GM21825 (cell line): ENCODE results near the gene MAPK10.

ENCODE experiments used
- ATAC-seq: cut with Tn5 transposase; IDR thresholded peaks from one replicate; pipeline ENCODE4 v1.9.1; 2021; ENCODE audit warnings: mild to moderate bottlenecking, moderate library complexity; ENCODE audit not compliant: unreplicated experiment

Gene MAPK10

DNA sequence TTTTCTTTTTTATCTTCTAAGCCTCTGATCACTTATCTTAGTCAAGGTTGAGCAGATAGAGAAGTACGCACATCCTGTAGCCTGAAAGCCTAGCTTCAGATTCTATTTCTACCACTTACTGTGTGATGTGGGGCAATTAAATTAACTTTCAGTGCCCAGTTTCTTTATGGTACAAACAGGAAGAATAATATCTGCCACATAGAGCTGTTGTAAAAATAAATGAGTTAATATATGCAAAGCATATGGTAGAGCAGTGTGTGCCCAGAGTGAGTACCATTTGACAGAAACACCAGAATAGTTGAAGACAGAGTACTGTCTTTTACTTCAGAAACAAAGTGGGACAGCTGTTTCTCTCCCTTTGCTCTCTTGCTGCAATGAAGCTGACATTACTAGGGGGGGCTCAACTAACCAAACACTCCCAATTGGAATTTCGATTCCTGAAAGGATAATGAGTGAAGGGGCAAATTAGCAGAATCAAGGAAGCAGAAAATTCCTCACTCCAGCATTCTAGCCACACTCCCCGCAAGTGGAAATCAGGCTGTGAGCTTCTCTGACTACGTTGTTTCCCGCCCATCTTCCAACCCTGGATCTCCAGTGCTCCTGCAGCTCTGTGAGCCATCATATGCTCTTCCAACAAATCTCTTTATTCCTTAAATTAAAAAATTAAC is 80.4 kb downstream of the MAPK10 start:
- ATAC-seq = no peak

DNA sequence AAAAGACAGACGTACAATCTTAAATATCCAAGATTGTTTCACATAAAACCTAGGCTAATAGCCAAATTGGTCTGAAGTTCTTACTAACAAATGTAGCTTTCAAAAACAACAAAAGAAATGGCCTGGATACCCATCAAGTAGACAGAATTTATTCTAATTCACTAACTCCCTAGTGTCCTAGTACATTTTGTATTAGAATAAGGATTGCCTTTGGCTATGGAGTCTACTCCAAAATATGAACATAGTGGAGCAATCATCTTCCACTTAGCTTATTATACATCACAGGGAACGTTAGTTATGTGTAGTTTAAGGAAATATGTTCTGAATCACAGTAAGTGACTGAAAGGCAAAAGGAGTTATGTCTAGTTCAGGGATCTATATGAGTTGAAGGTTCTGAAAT is 81.7 kb downstream of the MAPK10 start:
- ATAC-seq = no peak

- no peak for ATAC-seq
These were observed 85.2 kb downstream of the MAPK10 start for GRCh38 chr4:86274642-86275041.

GRCh38 chr4:86272669-86273068 is 87.2 kb downstream of the MAPK10 start:
- no peak for ATAC-seq

DNA sequence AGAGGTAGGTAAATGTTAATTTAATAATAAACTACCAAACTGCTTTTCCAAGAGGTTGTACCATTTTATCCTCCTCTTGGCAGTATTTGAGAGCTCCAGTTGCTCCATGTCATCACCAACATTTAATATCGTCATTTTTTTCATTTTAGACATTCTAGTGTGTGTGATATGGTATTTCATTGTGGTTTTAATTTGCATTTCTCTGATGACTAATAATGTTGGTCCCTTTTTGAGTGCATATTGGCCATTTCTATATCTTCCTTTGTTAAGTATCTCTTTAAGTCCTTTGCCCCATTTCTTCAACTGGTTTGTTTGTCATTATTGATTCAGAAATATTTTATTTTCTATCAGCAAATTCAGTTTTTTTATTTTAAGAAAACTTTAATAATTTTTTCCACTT is 88.8 kb downstream of the MAPK10 start:
- no peak for ATAC-seq

- ATAC-seq = no peak
These were observed 90.5 kb downstream of the MAPK10 start for GRCh38 chr4:86269354-86269753.

DNA sequence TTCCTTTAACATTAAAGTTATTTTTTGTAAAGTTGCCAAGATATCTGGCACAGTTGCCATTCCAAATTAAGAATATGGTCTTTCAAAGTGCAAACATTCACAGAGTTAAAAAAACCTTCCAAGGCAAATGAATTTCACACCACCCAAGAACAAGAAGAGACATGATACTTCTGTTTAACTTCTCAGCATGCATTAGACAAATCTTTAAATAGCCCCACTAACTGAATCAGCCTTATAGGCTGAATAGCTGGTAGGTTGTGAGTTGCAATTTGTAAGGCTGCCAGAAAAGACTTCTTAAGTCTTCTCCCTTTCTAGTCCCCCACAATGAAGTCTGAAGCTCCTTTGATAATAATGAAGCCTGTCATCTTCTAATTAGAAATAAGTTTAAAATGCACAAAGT is 95.6 kb downstream of the MAPK10 start:
- no peak for ATAC-seq

DNA sequence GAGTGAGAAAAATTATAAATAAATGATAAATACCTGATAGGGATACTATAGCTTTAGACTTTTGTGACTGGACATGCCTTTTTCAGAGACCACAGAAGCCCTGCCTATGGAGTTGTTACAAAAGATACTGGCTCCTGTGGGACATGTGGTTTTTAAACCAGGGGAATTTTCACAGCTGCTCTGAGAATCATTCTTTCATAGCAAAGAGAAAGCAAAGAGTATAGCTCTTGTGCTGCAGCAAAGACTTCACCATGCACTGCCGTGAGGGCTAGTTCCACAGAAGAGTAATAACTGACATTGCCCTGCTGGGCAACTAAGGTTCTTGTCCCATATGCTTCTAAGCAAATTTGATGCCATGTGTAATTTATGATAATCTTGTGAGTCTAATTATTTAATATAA is 98.2 kb downstream of the MAPK10 start:
- ATAC-seq = no peak

DNA sequence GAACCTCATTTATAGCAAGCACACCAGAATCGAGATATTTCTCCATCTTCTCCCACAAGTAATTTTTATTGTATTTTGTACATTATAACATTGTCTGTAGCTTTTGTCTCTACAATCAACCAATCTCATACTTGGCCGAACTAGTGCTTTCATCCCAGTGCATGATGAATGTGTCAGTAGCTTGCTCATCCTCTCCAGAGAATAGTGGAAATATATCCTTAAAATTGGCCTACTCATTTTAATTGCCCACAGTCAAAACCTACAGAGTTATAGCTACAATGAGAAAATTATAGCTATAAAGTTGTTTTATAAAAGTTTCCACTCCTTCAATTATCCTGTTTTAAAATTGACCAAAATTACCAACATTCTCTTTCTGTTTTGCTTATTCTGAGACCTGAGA is 103.8 kb downstream of the MAPK10 start:
- ATAC-seq = no peak

DNA sequence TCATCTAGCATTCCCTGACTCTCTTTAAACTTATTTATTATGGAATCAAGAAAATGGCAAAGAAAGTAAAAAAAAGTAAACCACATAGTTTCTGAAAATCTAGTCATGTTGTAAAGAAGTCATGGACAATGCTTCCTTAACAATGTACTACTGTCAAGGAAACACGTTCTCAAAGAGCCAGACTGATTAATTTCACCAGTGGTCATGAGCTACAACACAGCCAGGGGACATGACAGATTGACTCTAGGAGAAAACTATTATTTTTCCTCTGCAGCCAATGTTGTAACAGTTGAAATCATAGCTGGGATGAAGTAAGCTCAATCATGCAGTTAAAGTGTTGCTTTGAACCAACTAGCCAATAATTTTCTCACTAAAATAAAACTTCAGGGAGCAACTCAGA is 109.2 kb downstream of the MAPK10 start:
- no peak for ATAC-seq

GRCh38 chr4:86250006-86250405 is 109.8 kb downstream of the MAPK10 start:
- ATAC-seq = no peak

- no peak for ATAC-seq
These were observed 110.8 kb downstream of the MAPK10 start for GRCh38 chr4:86249074-86249473.

DNA sequence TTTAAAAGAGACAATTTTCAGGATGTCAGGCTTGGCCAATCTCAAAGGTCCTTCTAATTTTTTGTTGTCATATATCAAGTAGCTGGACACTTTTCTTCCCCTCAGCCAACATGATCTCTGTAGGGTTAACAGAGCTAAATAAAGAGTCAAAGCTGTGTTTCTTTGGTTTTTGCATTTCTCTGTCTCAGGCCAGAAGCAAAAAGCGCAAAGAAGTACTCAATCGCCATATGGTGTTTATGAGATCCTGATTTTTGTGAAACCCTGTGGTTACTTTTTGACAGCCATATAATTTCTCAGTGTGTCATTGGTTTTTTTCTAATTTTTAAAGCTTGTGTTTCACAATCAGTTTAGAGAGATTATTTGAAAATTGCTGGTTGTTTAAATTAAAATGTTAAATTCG is 111.9 kb downstream of the MAPK10 start:
- no peak for ATAC-seq

GRCh38 chr4:86247320-86247719 is 112.5 kb downstream of the MAPK10 start:
- no peak for ATAC-seq

DNA sequence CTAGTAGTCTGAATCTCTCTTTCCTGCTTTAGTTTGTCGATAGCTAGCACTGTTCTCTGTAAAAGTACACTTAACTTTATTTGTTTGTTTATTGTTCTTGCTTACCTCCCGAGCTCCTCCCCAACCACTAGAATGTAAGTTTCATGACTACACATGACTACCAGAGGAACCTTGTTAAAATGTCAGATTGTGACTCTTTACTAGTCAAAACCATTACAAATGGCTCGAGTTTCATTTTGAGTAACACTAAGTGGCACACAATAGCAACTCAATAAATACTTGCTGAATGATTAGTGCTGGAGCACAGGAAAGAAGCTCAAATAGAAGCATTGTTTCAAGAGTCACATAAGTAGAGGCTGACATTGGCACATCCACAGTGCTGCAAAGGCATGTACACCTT is 116.1 kb downstream of the MAPK10 start:
- ATAC-seq = no peak

GRCh38 chr4:86242677-86243076 is 117.2 kb downstream of the MAPK10 start:
- ATAC-seq = no peak

- ATAC-seq = no peak
These were observed 124.3 kb downstream of the MAPK10 start for GRCh38 chr4:86235549-86235948.

DNA sequence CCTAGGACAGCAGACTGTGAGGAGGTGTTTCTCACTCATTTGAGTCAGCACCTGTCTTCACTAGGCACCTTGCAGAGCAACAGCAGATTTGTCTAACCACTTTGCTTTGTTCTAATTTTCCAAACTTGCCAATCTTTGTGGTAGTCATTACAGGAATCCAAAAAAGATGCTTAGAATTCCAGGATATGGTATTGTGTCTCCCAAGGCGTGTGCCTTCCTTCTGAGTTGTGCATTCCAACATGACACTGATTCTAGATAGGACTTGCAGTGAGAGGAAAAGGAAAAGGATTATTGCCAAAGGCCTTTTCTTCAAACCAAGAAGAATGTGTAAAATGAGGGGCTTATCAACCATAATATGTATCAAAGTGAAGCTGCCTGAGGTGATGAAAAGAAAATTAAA is 126.2 kb downstream of the MAPK10 start:
- no peak for ATAC-seq

DNA sequence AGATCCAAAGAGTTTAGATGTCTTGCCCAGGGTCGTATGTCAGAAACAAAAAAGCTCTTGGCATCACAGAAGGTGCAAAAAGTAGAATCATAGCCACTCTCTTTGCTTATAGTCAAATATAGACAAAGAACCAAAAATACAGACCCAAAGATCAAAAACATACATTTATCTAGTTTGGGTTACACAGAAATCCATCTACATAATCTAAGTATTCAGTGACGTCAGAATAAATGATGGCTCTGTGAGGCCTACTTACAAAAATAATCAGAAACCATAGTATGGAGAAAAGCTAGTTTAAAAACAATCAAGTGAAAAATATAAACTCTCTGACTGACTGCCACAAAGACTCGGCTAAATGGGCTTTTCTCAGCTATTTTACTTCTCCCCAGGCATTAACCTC is 126.8 kb downstream of the MAPK10 start:
- no peak for ATAC-seq

GRCh38 chr4:86223472-86223871 is 136.4 kb downstream of the MAPK10 start:
- ATAC-seq = no peak

DNA sequence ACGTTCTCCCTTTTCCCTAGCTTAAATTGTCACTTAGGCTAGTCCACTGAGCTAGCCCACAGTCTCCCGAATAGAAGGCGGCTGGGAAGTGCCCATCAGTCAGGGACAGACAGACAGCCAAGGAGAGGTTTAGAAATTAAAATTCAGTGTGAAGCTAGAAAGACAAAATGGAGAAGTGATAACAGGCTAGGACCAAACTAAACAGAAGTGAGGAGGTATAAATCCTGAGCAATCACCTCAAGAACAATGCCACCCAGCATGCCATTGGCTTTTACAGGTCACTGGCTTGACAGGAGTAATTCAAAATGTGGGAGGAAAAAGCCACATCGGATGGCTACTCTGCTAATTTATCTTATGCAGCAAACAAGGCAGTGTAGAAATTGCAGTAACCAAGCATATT is 138.9 kb downstream of the MAPK10 start:
- ATAC-seq = no peak

DNA sequence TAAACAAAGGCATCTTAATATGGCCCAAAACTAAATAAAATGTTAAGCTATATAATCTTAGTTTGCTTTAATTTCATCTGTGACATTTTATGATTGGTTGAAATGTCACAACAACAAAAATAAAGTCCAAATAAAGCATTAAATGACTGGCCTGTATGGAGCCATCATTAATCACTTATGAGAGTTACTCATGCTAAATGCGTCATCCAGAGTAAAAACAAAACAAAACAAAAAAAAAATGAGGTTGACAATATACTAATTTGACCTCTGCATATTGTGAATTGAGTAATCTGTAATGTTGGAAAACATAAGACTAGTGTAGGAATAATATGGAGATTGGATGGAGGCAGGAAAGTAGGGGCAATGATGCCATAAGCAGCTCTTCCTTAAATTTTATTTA is 139.7 kb downstream of the MAPK10 start:
- ATAC-seq = no peak

DNA sequence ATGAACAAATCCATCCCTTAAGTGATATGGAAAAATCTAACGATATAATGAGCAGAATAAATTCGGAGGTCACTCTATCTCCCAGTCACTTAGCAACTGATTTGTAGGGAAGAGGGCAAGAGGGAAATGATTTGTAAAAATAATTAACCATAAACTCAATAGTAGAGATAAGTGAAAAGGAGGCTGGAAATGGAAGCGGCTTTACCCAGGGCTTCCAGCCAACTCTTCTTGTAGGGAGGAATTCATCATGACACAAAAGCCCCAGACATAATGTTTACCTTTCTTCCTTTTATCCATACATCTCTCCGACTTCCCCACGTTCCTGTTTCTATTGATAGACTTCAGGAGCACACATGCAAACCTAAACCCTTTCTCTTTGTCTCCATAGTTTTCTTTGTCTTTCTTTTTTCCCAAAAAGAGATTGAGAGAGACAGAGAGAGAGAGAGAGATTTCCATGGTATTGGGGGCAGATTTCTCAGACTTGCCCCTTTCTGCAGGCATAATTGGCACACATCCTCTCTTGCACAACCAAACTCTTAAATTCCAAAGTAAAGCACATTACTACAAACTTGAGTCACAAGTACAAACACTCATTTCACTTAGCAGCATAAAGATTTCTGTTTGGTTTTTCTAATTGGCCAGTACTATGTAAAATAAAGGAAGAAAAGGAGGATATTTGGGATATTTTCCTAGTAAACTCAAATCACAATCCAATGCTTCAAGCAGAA is 140.9 kb downstream of the MAPK10 start:
- ATAC-seq = no peak
